Measurements from ENCODE around the gene ARPIN. TPM values are rescaled to one million over a fixed set of nuclear protein-coding genes. Genes with fewer than 3 reads are reported as not detected.
A peak's percentile ranks its signal among the peaks of the same experiment; 100 is the strongest.

ARPIN gene
- polyA plus RNA-seq, 3 donors, result 9.7 to 19.3 (median 14.0) TPM

- H3K36me3 ChIP-seq (replicated peaks in 1 of 2; ENCODE audit: control insufficient read depth in 1 of 2, insufficient read depth in 2 of 2, low read length in 2 of 2), result peaks cover 62 to 78% of the 10 kb centered on the region in 2 donors
- H3K27me3 ChIP-seq (ENCODE audit: control insufficient read depth in 2 of 2, insufficient read depth in 2 of 2, low read length in 2 of 2), result no peaks in the 10 kb centered on the region
- no peak overlapping the region for H3K9ac ChIP-seq (ENCODE audit: insufficient read depth, low read length, poor library complexity, severe bottlenecking)
- H3K27ac ChIP-seq (ENCODE audit: low read depth in 1 of 2, low read length in 2 of 2), result peak overlapping the region in 1 of 2 donors; percentile 26
- no peak overlapping the region for H3K4me3 ChIP-seq (replicated peaks in 1 of 3; ENCODE audit: low read depth in 2 of 3, low read length in 3 of 3)
- H2AFZ ChIP-seq (ENCODE audit: insufficient read depth, low read depth, low read length, poor library complexity, severe bottlenecking), result no peak overlapping the region
- H4K20me1 ChIP-seq (ENCODE audit: insufficient read depth, low read length), result peaks cover 21% of the 10 kb centered on the region
- H3K79me2 ChIP-seq (ENCODE audit: insufficient read depth, low read length), result no peaks in the 10 kb centered on the region
- Mint-ChIP-seq H3K27ac (peak overlapping the region in 3 of 7 donors; percentile 12 to 53 (median 50)), H3K36me3 (peaks cover 25 to 30% of the 10 kb centered on the region in 2 donors), H3K9me3 (peaks cover 0 to 2% (median 0%) of the 10 kb centered on the region in 7 donors), H3K4me3 (no peak overlapping the region), H3K4me1 (peaks cover 2% of the 10 kb centered on the region), H3K27me3 (ENCODE audit: low read depth in 3 of 3) (no peaks in the 10 kb centered on the region)
- intact Hi-C loops (cut with micrococcal nuclease), result no loop called here
- H3K4me2 ChIP-seq (replicated peaks; ENCODE audit: extremely low read depth, low read length, poor library complexity, severe bottlenecking), result no peak overlapping the region
- no peak for DNase-seq
- no peak for TF ChIP-seq CTCF (IDR thresholded peaks at IDR 0.05)
- WGBS (ENCODE audit: insufficient coverage), result 61% methylated on average over 3 of the region's 9 CpGs
- H3K4me1 ChIP-seq (ENCODE audit: control insufficient read depth in 1 of 2, insufficient read depth in 2 of 2, low read length in 2 of 2), result no peaks in the 10 kb centered on the region
- H3K9me3 ChIP-seq (replicated peaks in 1 of 2; ENCODE audit: control insufficient read depth in 1 of 2, insufficient read depth in 1 of 2, low read length in 2 of 2), result no peaks in the 10 kb centered on the region
Observed at GRCh38 chr15:89858661-89859458, 53.9 kb downstream of the ARPIN start.

- H3K27me3 ChIP-seq (ENCODE audit: control insufficient read depth in 2 of 2, insufficient read depth in 2 of 2, low read length in 2 of 2), result no peaks in the 10 kb centered on the region
- Mint-ChIP-seq H3K9me3 (peaks cover 0 to 2% (median 0%) of the 10 kb centered on the region in 7 donors), H3K4me3 (no peak overlapping the region), H3K27me3 (ENCODE audit: low read depth in 3 of 3) (no peaks in the 10 kb centered on the region), H3K27ac (peak overlapping the region in 4 of 7 donors; percentile 6 to 53 (median 34)), H3K36me3 (peaks cover 34% of the 10 kb centered on the region in 2 donors), H3K4me1 (peaks cover 6% of the 10 kb centered on the region)
- intact Hi-C loops (cut with micrococcal nuclease), result no loop called here
- no peak overlapping the region for H3K4me2 ChIP-seq (replicated peaks; ENCODE audit: extremely low read depth, low read length, poor library complexity, severe bottlenecking)
- no peak for DNase-seq
- H3K27ac ChIP-seq (ENCODE audit: low read depth in 1 of 2, low read length in 2 of 2), result no peak overlapping the region
- no peak overlapping the region for H2AFZ ChIP-seq (ENCODE audit: insufficient read depth, low read depth, low read length, poor library complexity, severe bottlenecking)
- no peaks in the 10 kb centered on the region for H3K79me2 ChIP-seq (ENCODE audit: insufficient read depth, low read length)
- WGBS (ENCODE audit: insufficient coverage), result no CpG with 5 or more reads among the region's 3 CpGs
- TF ChIP-seq CTCF (IDR thresholded peaks at IDR 0.05), result no peak
- peaks cover 3 to 6% of the 10 kb centered on the region in 2 donors for H3K4me1 ChIP-seq (ENCODE audit: control insufficient read depth in 1 of 2, insufficient read depth in 2 of 2, low read length in 2 of 2)
- H3K9ac ChIP-seq (ENCODE audit: insufficient read depth, low read length, poor library complexity, severe bottlenecking), result no peak overlapping the region
- no peaks in the 10 kb centered on the region for H3K9me3 ChIP-seq (replicated peaks in 1 of 2; ENCODE audit: control insufficient read depth in 1 of 2, insufficient read depth in 1 of 2, low read length in 2 of 2)
- no peak overlapping the region for H3K4me3 ChIP-seq (replicated peaks in 1 of 3; ENCODE audit: low read depth in 2 of 3, low read length in 3 of 3)
- H4K20me1 ChIP-seq (ENCODE audit: insufficient read depth, low read length), result peaks cover 21% of the 10 kb centered on the region
- H3K36me3 ChIP-seq (replicated peaks in 1 of 2; ENCODE audit: control insufficient read depth in 1 of 2, insufficient read depth in 2 of 2, low read length in 2 of 2), result peaks cover 53 to 67% of the 10 kb centered on the region in 2 donors
Observed at GRCh38 chr15:89857673-89858072, 55.1 kb downstream of the ARPIN start.

Measured in CD14-positive monocyte (primary cell).